Tibial nerve (tissue), 4 donors: Measurements from ENCODE around the gene CELSR1.

ENCODE experiments used
- CTCF ChIP-seq, 5 experiments: fragments of 200-600 bp in 3 of 5; fragments of 450-650 bp in 2 of 5; sonication (generic) in 3 of 5; IDR thresholded peaks; one replicate each; pipeline ENCODE4 v1.5.1; 2016 to 2019; ENCODE audit warnings: antibody characterized with exemption in 5 of 5, mild to moderate bottlenecking in 3 of 5, moderate library complexity in 2 of 5
- EP300 ChIP-seq, 2 donors: sonication (generic); formaldehyde crosslinking; IDR thresholded peaks; one replicate each; pipeline ENCODE4 v1.6.1; 2017; ENCODE audit warnings: antibody characterized with exemption in 2 of 2, mild to moderate bottlenecking in 1 of 2
- POLR2A ChIP-seq, 2 donors: fragments of 450-650 bp; IDR thresholded peaks; one replicate each; pipeline ENCODE4 v1.6.1; 2017; ENCODE audit warnings: antibody characterized with exemption in 2 of 2, mild to moderate bottlenecking in 2 of 2, moderate library complexity in 2 of 2

GRCh38 chr22:46410291-46410808 is 127.1 kb downstream of the CELSR1 start:
- TF ChIP-seq EP300 (IDR thresholded peaks at IDR 0.05) (no peak), POLR2A (IDR thresholded peaks at IDR 0.05) (no peak), CTCF (IDR thresholded peaks at IDR 0.05) (no peak)
